ENCODE data around the gene TP53INP2.

GRCh38 chr20:34693414-34693813 lies 10.7 kb upstream of the TP53INP2 start:
- TF ChIP-seq CTCF (conservative IDR thresholded peaks at IDR 0.05): no peak
- TF ChIP-seq EZH2 (IDR thresholded peaks at IDR 0.05; ENCODE audit: low read depth): no peak

Measured in PC-9 (cell line).